Nephron progenitor cell (in vitro differentiated cells): ENCODE data around the gene ABCG4.
"Not testable (repeated sequence)": the region's sequence is repeated elsewhere in the genome, so short reads cannot be mapped to it uniquely, and the experiment has no call there.

Source experiments
- DNase-seq: peaks from one replicate; pipeline ENCODE4 v3.0.0; 2021
- H3K27ac Mint-ChIP-seq: 2 replicates; pipeline ENCODE4 v1.8.0; 2021; ENCODE audit warnings: mild to moderate bottlenecking, moderate library complexity, mixed read lengths
- H3K27me3 Mint-ChIP-seq: 2 replicates; pipeline ENCODE4 v1.8.0; 2021; ENCODE audit warnings: mild to moderate bottlenecking, low read depth, mixed read lengths; ENCODE audit not compliant: poor library complexity
- H3K36me3 Mint-ChIP-seq: 2 replicates; pipeline ENCODE4 v1.8.0; 2021; ENCODE audit warnings: low read depth, mixed read lengths
- H3K4me1 Mint-ChIP-seq: 2 replicates; pipeline ENCODE4 v1.8.0; 2021; ENCODE audit warnings: mixed read lengths
- H3K4me3 Mint-ChIP-seq: 2 replicates; pipeline ENCODE4 v1.8.0; 2021; ENCODE audit warnings: mild to moderate bottlenecking, moderate library complexity, mixed read lengths
- H3K9me3 Mint-ChIP-seq: 2 replicates; pipeline ENCODE4 v1.8.0; 2021; ENCODE audit warnings: mild to moderate bottlenecking, moderate library complexity, mixed read lengths
- CTCF ChIP-seq: fragments of 200-600 bp; sonication (generic); IDR thresholded peaks from 2 replicates; pipeline ENCODE4 v1.5.0; 2021; ENCODE audit warnings: antibody characterized with exemption

Gene ABCG4

GRCh38 chr11:119188067-119188466 lies 39.2 kb downstream of the ABCG4 start:
- no peak overlapping the region for H3K4me3 Mint-ChIP-seq
- H3K9me3 Mint-ChIP-seq: no peaks in the 10 kb centered on the region
- H3K27ac Mint-ChIP-seq: no peak overlapping the region
- DNase-seq: no peak
- peaks cover 36% of the 10 kb centered on the region for H3K4me1 Mint-ChIP-seq
- TF ChIP-seq CTCF: no peak
- H3K36me3 Mint-ChIP-seq: peaks cover 9% of the 10 kb centered on the region
- H3K27me3 Mint-ChIP-seq: peaks cover 15% of the 10 kb centered on the region

- DNase-seq: no peak
- H3K4me3 Mint-ChIP-seq: no peak overlapping the region
- no peaks in the 10 kb centered on the region for H3K9me3 Mint-ChIP-seq
- peaks cover 36% of the 10 kb centered on the region for H3K4me1 Mint-ChIP-seq
- H3K27ac Mint-ChIP-seq: no peak overlapping the region
- peaks cover 15% of the 10 kb centered on the region for H3K27me3 Mint-ChIP-seq
- peaks cover 7% of the 10 kb centered on the region for H3K36me3 Mint-ChIP-seq
- no peak for TF ChIP-seq CTCF
These were observed 40.0 kb downstream of the ABCG4 start for GRCh38 chr11:119188887-119189286.

- Mint-ChIP-seq H3K27ac (no peak overlapping the region), H3K4me3 (no peak overlapping the region), H3K9me3 (no peaks in the 10 kb centered on the region), H3K4me1 (peaks cover 36% of the 10 kb centered on the region), H3K27me3 (peaks cover 14% of the 10 kb centered on the region), H3K36me3 (peaks cover 2% of the 10 kb centered on the region)
- TF ChIP-seq CTCF: no peak
- DNase-seq: no peak
These were observed 40.5 kb downstream of the ABCG4 start for GRCh38 chr11:119189393-119189792.

GRCh38 chr11:119190531-119190930 lies 41.7 kb downstream of the ABCG4 start:
- Mint-ChIP-seq H3K9me3 (no peaks in the 10 kb centered on the region), H3K27ac (no peak overlapping the region), H3K4me1 (peaks cover 33% of the 10 kb centered on the region), H3K27me3 (peaks cover 10% of the 10 kb centered on the region), H3K36me3 (no peaks in the 10 kb centered on the region), H3K4me3 (no peak overlapping the region)
- no peak for TF ChIP-seq CTCF
- no peak for DNase-seq

- not testable (repeated sequence) for H3K4me3 Mint-ChIP-seq, H3K27me3 Mint-ChIP-seq, H3K9me3 Mint-ChIP-seq, H3K27ac Mint-ChIP-seq, H3K36me3 Mint-ChIP-seq, DNase-seq
- peaks cover 26% of the 10 kb centered on the region for H3K4me1 Mint-ChIP-seq
These were observed 42.4 kb downstream of the ABCG4 start for GRCh38 chr11:119191265-119191664.

- Mint-ChIP-seq H3K9me3 (no peaks in the 10 kb centered on the region), H3K4me3 (no peak overlapping the region), H3K27me3 (peaks cover 10% of the 10 kb centered on the region), H3K36me3 (no peaks in the 10 kb centered on the region), H3K27ac (no peak overlapping the region), H3K4me1 (peaks cover 29% of the 10 kb centered on the region)
- DNase-seq: no peak
- no peak for TF ChIP-seq CTCF
These were observed 43.3 kb downstream of the ABCG4 start for GRCh38 chr11:119192111-119192510.
